Amygdala (tissue), 56 donors: ENCODE data around the gene ARHGAP33.
"Not testable (repeated sequence)": the region's sequence is repeated elsewhere in the genome, so short reads cannot be mapped to it uniquely, and the experiment has no call there.

Experiments
- DNase-seq, 56 donors: peaks; one replicate each; lab custom pipeline; 2025; lab: John Stamatoyannopoulos, UW

Gene ARHGAP33

GRCh38 chr19:35789978-35790944 lies 14.9 kb downstream of the ARHGAP33 start:
- no peak for DNase-seq

DNA sequence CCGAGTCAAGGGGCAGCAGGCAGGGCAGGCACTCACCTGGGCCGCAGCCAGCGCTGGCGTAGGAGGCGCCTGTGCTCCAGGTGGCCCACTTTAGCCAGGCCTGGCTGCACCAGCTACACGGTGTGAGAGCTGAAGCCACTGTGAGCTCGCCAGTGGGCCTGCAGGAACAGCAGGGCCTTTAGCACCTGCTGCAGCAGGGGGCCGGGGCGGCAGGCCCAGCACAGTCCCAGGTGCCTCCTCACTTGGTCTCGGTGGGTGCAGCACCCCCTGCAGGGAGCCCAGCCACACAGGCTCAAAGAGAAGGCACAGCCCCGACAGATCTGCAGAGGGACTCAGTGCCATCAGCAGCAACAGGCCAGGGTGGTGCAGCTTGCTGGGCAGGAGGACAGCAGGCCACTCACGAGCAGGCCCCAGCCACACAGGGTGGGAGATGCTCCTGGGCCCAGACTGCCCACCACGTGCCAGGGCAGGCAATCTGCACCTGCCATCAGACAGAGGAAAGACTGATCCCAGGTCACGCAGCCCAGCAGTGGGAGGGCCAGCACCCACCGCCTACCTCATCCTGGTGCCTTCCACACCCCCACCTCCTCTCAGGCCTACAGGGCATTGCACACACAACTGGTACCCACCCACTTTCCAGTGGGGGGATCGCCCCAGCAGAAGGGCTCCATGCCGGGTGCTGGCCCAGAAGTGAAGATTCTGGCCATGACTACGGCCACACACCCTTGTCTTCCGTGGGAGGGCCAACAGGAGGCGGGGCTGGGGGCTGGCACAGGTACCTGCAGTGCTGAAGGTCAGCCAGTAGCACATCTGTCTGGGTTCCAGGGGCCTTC lies 15.8 kb downstream of the ARHGAP33 start:
- no peak for DNase-seq

DNA sequence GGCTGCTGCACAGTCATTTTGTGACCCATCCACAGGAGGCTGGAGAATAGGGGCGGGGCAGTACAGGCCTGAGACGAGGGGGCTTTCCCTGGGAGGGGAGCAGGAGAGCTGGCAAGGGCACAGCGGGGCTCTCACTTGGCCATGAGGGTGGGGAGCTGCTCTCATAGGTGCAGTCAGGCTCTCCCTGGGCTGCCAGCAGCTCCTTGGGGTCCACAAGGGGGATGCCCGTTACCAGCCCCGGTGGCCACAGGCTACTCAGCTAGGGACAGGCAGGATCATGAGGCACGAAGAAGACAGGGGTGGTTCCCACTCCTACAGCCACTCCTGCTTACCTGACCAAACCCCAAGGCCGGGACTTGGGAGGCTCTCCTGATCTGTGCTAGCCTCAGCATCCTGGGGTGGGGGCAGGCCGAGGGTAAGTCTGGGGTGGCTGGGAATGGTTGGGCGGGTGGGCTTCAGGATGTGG lies 16.5 kb downstream of the ARHGAP33 start:
- DNase-seq = no peak

DNA sequence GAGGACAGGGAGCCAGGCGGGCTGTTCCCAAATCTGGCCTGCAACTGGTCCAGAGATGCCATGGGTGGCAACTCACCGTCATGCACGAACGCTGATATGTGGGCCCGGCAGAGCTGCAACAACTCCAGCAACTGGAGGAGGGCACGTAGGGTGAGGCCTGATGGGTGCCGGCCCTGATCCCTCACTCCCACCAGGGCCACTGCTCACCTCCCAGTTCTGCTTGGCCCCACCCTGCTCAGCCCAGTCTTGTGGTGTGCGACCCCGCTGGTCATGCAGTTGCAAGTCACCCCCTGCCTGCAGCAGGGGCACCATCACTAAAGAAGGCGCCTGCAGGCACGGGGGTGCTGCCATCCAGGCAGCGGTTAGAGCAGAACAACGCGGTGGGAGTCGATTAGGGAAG lies 16.9 kb downstream of the ARHGAP33 start:
- DNase-seq = no peak

GRCh38 chr19:35792888-35793287 lies 17.5 kb downstream of the ARHGAP33 start:
- DNase-seq = no peak

DNA sequence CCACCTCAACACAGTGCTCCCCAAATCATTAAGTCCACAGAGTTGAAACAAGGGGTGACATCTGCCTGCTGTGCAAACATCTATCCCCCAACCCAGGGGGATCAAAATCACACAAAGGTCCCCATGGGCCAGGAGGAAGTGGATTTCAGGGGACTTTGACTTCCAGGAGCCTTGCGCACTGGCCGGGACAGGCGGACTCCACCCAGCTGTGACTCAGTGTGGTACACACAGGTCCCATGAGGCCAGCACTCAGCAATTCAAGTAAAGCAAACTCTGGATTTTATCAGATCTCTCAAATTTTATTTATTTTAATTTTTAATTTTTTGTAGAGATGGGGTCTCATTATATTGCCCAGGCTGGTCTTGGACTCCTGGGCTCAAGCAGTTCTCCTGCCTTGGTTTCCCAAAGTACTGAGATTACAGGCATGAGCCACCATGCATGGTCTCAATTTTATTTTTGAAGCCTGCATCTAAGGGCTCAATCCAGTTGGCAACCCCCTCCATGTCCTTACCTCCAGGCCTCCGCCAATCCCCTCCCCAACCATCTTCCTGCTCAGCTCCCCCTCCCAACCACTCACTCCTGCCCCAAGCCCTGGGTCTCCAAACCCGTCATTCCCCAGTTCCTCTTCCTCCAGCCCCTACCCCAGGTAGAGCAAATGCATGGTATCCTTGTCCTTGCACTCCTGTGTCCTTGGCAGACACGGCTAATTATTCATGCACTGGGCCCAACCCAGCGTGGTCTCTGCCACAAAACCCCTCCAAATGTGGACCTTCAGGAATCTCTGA lies 18.2 kb downstream of the ARHGAP33 start:
- DNase-seq = no peak

DNA sequence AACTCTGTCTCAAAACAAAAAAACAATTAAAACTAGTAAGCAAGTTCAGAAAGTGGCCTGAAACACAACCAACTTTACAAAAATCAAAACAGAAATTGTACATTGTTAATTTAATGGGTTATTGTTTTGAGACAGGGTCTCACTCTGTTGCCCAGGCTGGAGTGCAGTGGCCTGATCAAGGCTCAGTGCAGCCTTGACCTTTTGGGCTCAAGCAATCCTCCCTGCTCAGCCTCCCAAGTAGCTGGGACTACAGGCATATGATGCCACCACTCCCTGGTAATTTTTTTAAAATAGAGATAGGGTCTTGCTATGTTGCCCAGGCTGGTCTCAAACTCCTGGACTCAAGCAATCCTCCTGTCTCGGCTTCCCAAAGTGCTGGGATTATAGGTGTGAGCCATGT lies 20.2 kb downstream of the ARHGAP33 start:
- not testable (repeated sequence) for DNase-seq

GRCh38 chr19:35796645-35797542 lies 21.5 kb downstream of the ARHGAP33 start:
- DNase-seq = no peak

- DNase-seq = peak in 33 of 56 donors; percentile 7 to 68 (median 28)
Observed at GRCh38 chr19:35797663-35798062, 22.3 kb downstream of the ARHGAP33 start.

GRCh38 chr19:35801828-35802227 lies 26.5 kb downstream of the ARHGAP33 start:
- DNase-seq = no peak

- DNase-seq = no peak
Observed at GRCh38 chr19:35805526-35806102, 30.2 kb downstream of the ARHGAP33 start.

DNA sequence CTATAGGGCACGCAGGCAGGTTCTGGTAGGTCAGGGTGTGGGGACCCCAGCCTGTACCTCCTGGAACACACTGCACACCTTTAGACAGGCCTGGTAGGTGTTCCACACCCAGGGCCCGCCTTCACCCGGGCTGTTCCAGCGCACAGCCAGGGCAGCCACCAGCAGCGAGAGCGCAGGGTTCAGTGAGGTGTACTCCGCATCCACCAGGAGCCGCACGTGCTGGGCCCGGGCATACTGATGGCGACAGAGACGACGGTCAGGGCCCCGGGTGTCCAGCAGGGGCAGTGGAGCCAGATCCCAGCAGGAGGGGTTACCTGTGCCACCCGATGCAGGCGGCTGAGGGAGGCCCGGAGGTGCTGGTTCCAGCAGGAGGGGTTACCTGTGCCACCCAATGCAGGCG lies 31.2 kb downstream of the ARHGAP33 start:
- no peak for DNase-seq

DNA sequence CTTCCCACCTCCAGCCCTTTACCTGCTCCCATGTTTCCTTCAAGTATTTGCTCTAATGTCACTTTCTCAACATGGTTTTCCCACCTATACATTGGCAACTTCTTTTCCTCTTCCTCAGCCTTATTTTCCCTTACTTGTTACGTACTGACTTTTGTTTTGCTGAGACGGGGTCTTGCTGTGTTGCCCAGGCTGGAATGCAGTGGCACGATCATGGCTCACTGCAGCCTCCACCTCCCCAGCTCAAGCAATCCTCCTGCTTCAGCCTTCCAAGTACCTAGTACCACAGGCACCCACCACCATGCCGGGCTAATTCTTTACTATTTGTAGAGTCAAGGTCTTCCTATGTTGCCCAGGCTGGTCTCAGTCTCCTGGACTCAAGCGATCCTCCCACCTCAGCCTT lies 32.3 kb downstream of the ARHGAP33 start:
- no peak for DNase-seq

DNA sequence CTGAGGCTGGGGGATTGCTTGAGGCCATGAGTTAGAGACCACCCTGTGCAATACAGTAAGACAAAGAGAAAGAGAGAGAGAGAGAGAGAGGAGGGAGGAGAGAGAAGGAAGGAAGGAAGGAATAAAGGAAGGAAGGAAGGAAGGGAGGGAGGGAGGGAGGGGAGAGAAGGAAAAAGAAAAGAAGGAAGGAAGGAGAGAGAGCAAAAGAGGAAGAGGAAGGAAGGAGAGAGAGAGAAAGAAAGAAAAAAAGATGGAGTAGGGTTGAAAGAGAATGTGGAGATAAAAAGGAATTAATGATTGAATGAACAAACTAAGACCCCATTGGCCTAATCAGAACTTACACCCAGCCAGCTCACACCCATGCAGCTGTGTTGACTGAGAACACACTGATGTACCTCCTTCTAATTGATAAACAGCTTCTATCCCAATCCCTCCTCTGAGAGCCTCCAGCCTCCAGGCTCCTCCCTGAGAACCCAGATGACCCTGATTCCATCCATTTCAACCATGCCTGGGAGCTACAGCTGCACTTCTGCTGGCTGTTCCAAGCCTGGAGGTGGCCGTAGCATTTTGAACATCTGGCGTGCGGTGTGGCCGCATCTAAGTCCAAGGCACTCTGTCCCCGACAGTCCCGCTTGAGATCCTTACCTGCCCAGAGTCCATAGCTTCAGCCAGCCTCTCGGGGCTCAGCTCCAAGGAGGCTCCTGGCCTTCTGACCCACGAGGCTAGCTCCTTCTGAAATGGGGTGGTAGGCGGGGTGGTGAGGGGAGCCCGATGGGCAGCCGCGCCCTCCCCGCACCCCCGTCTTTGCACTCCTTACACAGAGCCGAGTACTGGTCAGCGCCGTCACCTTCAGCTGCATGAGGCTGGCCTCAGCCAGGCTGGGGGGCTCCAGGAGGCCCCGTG lies 36.2 kb downstream of the ARHGAP33 start:
- no peak for DNase-seq

DNA sequence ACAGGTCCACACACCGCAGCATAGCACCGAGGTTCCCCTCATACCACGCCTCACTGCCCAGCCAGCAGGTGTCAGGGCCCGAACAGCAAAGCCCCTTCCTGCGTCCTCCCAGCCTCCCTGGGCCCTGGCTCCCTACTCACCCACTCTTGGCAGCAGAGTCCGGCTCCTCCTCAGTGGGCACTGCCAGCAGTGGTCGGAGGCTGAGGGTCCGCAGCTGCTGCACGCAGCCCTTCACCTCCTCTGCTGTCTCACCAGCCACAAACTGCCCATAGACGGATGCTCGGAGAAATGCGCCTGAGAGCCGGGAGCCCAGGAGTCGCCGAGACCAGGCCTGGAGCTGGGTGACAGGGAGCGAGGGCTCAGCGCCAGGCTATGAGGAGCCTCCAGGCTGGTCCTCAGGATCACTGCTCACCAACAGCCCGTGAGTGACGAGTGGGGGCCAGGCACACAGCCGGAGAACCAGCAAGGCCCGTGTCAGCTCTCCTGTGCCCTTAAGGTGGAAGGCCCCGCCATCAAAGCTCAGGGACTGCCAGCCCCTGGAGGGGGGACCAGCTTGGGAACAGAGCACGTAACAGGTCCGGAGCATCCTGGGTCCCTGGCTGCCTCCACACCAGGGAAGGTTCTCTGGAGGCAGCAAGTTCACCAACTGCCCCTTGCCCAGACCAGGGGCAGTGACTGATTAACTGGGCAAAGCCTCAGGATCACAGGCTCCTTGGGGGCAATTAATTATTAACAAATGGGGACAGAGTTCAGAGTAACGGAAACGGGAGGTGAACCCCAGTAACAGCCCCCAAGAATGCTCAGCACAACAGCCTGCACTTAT lies 37.1 kb downstream of the ARHGAP33 start, which contains the start of gene PRODH2:
Gene PRODH2, minus strand, starts transcription at position 626 of the 823 bp plus-strand sequence. Its CDS starts 40 bp downstream, at position 586.
- DNase-seq = no peak

DNA sequence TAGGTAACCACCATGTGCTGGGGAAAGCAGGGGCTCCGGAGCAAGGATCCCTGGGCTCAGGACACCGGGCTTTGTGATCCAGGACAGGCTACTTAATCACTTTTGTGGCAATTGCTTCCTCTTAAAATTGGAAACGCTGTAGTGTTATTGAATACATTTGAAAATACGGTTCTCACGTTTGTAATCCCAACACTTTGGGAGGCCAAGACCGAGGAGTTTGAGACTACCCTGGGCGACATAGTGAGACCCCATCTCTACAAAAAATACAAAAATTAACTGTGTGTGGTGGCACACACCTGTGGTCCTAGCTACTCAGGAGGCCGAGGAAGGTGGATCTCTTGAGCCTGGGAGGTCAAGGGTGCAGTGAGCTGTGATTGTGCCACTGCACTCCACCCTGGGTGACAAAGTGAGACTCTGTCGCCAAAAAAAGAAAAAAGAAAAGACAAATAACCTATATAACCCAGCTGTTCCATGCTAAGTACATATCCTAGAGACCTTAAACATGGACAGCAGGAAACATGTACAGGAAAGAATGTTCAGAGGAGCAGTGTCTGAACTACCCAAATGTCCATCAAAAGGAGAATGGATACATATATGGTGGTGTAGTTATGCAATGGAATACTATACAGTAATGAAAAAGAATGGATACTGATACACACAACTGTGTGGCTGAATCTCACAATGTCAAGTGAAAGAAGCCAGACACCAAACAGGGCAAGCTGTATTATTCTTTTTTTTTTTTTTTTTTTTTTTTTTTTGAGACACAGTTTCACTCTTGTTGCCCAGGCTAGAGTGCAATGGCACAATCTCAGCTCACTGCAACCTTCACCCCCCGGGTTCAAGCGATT lies 37.9 kb downstream of the ARHGAP33 start:
- DNase-seq = no peak
